ENCODE measurements around the gene RPL31.

GRCh38 chr2:100978582-100979191 lies 23.4 kb upstream of the RPL31 start:
- no peak for TF ChIP-seq SUZ12 (IDR thresholded peaks at IDR 0.05; ENCODE audit: extremely low read depth, insufficient read depth, insufficient read length)
- no peak for TF ChIP-seq ZNF274 (IDR thresholded peaks at IDR 0.05; ENCODE audit: low read depth, low read length)
- no peak for TF ChIP-seq YY1 (IDR thresholded peaks at IDR 0.05; ENCODE audit: insufficient read depth, insufficient read length)

Measured in NT2/D1 (cell line).